Endothelial cell of umbilical vein (primary cell): ENCODE measurements around the gene COL5A1. TPM values are rescaled to one million over a fixed set of nuclear protein-coding genes. Genes with fewer than 3 reads are reported as not detected.

Source experiments
- BruUV-seq: library from RNA; stranded (reverse); fragments of 400-500 nt; replicated peaks from 2 replicates; lab custom pipeline; 2021; lab: Mats Ljungman, UMichigan
- CTCF ChIA-PET: fragments of 300-600, 350-600 bp; sonication (Branson Sonifier 250); formaldehyde crosslinking; loops from one replicate; lab custom pipeline; 2021; ENCODE audit warnings: antibody characterized with exemption, inconsistent platforms; lab: Charles Lee
- POLR2A ChIA-PET: fragments of 300-600, 350-600 bp; sonication (Branson Sonifier 250); formaldehyde crosslinking; loops from one replicate; lab custom pipeline; 2021; ENCODE audit warnings: antibody characterized with exemption, inconsistent platforms; lab: Charles Lee
- DNase-seq: peaks from one replicate; pipeline ENCODE4 v3.0.0-alpha.2; 2011; ENCODE audit warnings: low read depth, low spot score
- FAIRE-seq: peaks from 2 replicates; lab custom pipeline; 2011; peaks lifted over from hg19 to GRCh38; lab: Jason Lieb, UNC
- H2AFZ ChIP-seq: 2 replicates; pipeline ENCODE4 v1.6.0; 2012; ENCODE audit warnings: low read depth, low read length, control low read depth, inconsistent platforms
- H3K27ac ChIP-seq: 2 replicates; pipeline ENCODE4 v1.5.1; 2011; ENCODE audit warnings: low read depth, mild to moderate bottlenecking, control low read depth, low read length, moderate library complexity; ENCODE audit not compliant: insufficient read depth
- H3K27me3 ChIP-seq, 2 experiments: 2 replicates each; pipeline versions ENCODE4 v1.6.0 to v1.6.1; 2011; ENCODE audit warnings: low read length in 2 of 2, mixed read lengths in 1 of 2; ENCODE audit not compliant: control insufficient read depth in 2 of 2, insufficient read depth in 2 of 2
- H3K36me3 ChIP-seq, 2 experiments: 2 replicates in 1 of 2; 3 replicates in 1 of 2; pipeline ENCODE4 v1.5.1; 2011; ENCODE audit warnings: low read length in 2 of 2, mild to moderate bottlenecking in 1 of 2, moderate library complexity in 1 of 2; ENCODE audit not compliant: control insufficient read depth in 2 of 2, insufficient read depth in 2 of 2; ENCODE audit errors: extremely low read depth in 1 of 2
- H3K4me1 ChIP-seq: 3 replicates; pipeline ENCODE4 v1.5.1; 2011; ENCODE audit warnings: mild to moderate bottlenecking, low read length; ENCODE audit not compliant: control insufficient read depth, insufficient read depth; ENCODE audit errors: extremely low read depth
- H3K4me2 ChIP-seq: 2 replicates; pipeline ENCODE4 v1.6.1; 2011; ENCODE audit warnings: low read length, control low read depth, mixed read lengths; ENCODE audit not compliant: insufficient read depth
- H3K4me3 ChIP-seq, 3 experiments: fragments of 200-600 bp in 1 of 3; sonication (generic), shearing (Covaris generic) in 1 of 3; replicated peaks in 1 of 3; 2 replicates each; pipeline ENCODE4 v1.5.1; 2011 to 2016; ENCODE audit warnings: control low read depth in 3 of 3, low read length in 3 of 3, mild to moderate bottlenecking in 2 of 3, inconsistent platforms in 1 of 3, low read depth in 1 of 3, moderate library complexity in 1 of 3; ENCODE audit not compliant: insufficient read depth in 1 of 3
- H3K79me2 ChIP-seq: 2 replicates; pipeline ENCODE4 v1.6.0; 2012; ENCODE audit warnings: low read length, inconsistent platforms; ENCODE audit not compliant: control insufficient read depth, insufficient read depth
- H3K9ac ChIP-seq: replicated peaks from 2 replicates; pipeline ENCODE3; 2011; ENCODE audit warnings: low read length, control low read depth; ENCODE audit not compliant: insufficient read depth; ENCODE audit errors: extremely low read depth
- H3K9me1 ChIP-seq: replicated peaks from 3 replicates; pipeline ENCODE4 v1.6.0; 2011; ENCODE audit warnings: mild to moderate bottlenecking, low read length; ENCODE audit not compliant: control insufficient read depth, insufficient read depth; ENCODE audit errors: extremely low read depth
- H3K9me3 ChIP-seq: replicated peaks from 2 replicates; pipeline ENCODE4 v1.5.1; 2012; ENCODE audit warnings: low read length, inconsistent platforms; ENCODE audit not compliant: control insufficient read depth, insufficient read depth
- H4K20me1 ChIP-seq: replicated peaks from 2 replicates; pipeline ENCODE3; 2011; ENCODE audit warnings: mild to moderate bottlenecking, low read length; ENCODE audit not compliant: control insufficient read depth, insufficient read depth; ENCODE audit errors: extremely low read depth
- EZH2 ChIP-seq: IDR thresholded peaks from 2 replicates; pipeline ENCODE4 v1.6.1; 2012; ENCODE audit warnings: borderline replicate concordance, low read depth, mild to moderate bottlenecking, moderate library complexity, low read length, inconsistent platforms; ENCODE audit not compliant: severe bottlenecking
- FOS ChIP-seq: IDR thresholded peaks from 2 replicates; pipeline ENCODE4 v1.6.1; 2011; ENCODE audit warnings: mild to moderate bottlenecking, low read length, moderate library complexity, borderline replicate concordance; ENCODE audit not compliant: insufficient read depth
- GATA2 ChIP-seq: IDR thresholded peaks from 2 replicates; pipeline ENCODE4 v1.7.0; 2011; ENCODE audit warnings: low read depth, mild to moderate bottlenecking, moderate library complexity, mixed read lengths, low read length; ENCODE audit not compliant: insufficient read length, insufficient read depth
- JUN ChIP-seq: IDR thresholded peaks from 2 replicates; pipeline ENCODE4 v1.6.1; 2011; ENCODE audit warnings: borderline replicate concordance, low read depth; ENCODE audit not compliant: insufficient read length, insufficient read depth
- MAX ChIP-seq: IDR thresholded peaks from 2 replicates; pipeline ENCODE4 v1.6.1; 2011; ENCODE audit not compliant: insufficient read depth, insufficient read length
- MYC ChIP-seq: IDR thresholded peaks from one replicate; pipeline ENCODE4 v1.6.1; 2011; ENCODE audit warnings: mild to moderate bottlenecking, low read depth, low read length
- POLR2A ChIP-seq: IDR thresholded peaks from 2 replicates; pipeline ENCODE4 v1.6.1; 2012; ENCODE audit warnings: low read depth, mild to moderate bottlenecking, control low read depth, low read length
- POLR2AphosphoS5 ChIP-seq: IDR thresholded peaks from 2 replicates; pipeline ENCODE4 v1.6.1; 2012; ENCODE audit warnings: low read depth, mild to moderate bottlenecking, control low read depth, low read length, moderate library complexity; ENCODE audit not compliant: insufficient read depth
- dilution Hi-C: fragments of 300-500 bp; cut with MboI; formaldehyde crosslinking; loops from one replicate; pipeline ENCODE4 v1.15.0; 2019; ENCODE audit warnings: low sequenced_read_pairs; ENCODE audit not compliant: extremely low pct_ligation_motif_present
- intact Hi-C: fragments of 100-400 bp; cut with micrococcal nuclease; formaldehyde crosslinking; loops from one replicate; pipeline ENCODE4 v1.10.0; 2022
- polyA plus RNA-seq, 4 experiments: library from polyadenylated mRNA; depleted of rRNA in 3 of 4; stranded (reverse) in 3 of 4; unstranded in 1 of 4; fragments of >200 nt; gene quantifications; 2 replicates each; pipeline versions ENCODE4 v1.2.1 to v1.2.3, GENCODE V29; 2011 to 2012; ENCODE audit warnings: missing spikeins in 1 of 4
- total RNA-seq: library from RNA; stranded (reverse); gene quantifications from 2 replicates; pipeline ENCODE4 v1.2.3, GENCODE V29; 2021
- TF ChIP-seq, protein P1 (sequence below), 2 donors: IDR thresholded peaks; 1 replicate in 1 of 2; 2 replicates in 1 of 2; pipeline ENCODE4 v1.5.1; 2011; ENCODE audit warnings: low read length in 2 of 2, mild to moderate bottlenecking in 2 of 2, moderate library complexity in 2 of 2, control low read depth in 1 of 2, inconsistent platforms in 1 of 2, low read depth in 1 of 2; ENCODE audit not compliant: insufficient read depth in 1 of 2; ENCODE audit errors: extremely low read depth in 1 of 2

Gene COL5A1
- total and polyA plus RNA-seq, 2 donors (not counting 3 experiments of a cell fraction or from before 2014, with no cell fraction given), result 97.4 to 175 TPM

DNA sequence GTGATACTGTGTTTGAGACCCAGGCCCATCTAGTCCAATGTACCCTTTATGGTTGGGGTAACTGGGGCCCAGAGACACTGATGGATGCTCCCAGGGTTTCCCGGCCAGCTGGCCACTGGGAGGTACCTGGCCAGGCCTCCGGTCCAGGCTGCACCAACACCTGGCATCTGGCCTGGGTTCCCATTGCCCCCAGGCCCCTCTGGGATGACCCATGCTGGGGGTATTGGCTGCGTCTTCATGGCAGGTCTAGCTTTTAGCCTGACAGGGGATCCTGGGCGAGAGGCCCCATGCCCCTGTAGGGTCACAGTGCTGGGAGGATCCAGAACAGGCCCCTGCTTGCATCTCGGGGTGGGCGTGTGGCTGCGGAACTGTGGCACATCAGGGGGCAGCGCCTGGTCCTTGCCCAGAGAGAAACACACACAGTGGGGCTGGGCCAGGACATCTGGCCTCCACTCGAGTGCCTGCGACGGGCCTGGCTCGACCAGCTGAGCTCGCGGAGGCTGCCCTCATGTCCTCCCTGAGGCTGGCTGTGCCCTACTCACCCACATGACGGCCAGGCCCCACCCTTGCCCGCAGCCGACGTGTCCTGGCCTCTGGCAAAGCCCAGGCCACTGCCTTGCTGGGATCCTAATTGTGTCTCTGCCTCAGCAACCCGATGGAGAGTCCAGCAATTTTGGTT, 21.5 kb upstream of the COL5A1 start:
- no peak overlapping the region for H3K27ac ChIP-seq
- H3K9ac ChIP-seq, result no peak overlapping the region
- no peak overlapping the region for H3K4me3 ChIP-seq
- intact Hi-C loops, result no loop called here
- H3K79me2 ChIP-seq, result no peaks in the 10 kb centered on the region
- dilution Hi-C loops, result no loop called here
- H3K4me2 ChIP-seq, result no peak overlapping the region
- POLR2A ChIA-PET, result no interaction called here
- H3K4me1 ChIP-seq, result peaks cover 15% of the 10 kb centered on the region
- no peak overlapping the region for H2AFZ ChIP-seq
- H3K9me1 ChIP-seq, result no peaks in the 10 kb centered on the region
- FAIRE-seq (no peak), DNase-seq (no peak)
- H4K20me1 ChIP-seq, result no peaks in the 10 kb centered on the region
- no peaks in the 10 kb centered on the region for H3K9me3 ChIP-seq
- no peaks in the 10 kb centered on the region for H3K36me3 ChIP-seq
- BruUV-seq, result no TSS peak
- TF ChIP-seq MAX, result no peak
- TF ChIP-seq GATA2, result no peak
- TF ChIP-seq EZH2, result no peak
- no peak for TF ChIP-seq FOS
- TF ChIP-seq MYC, result no peak
- TF ChIP-seq POLR2A, result no peak
- no peak for TF ChIP-seq POLR2AphosphoS5
- no peak for TF ChIP-seq JUN
- TF ChIP-seq, protein P1, sequence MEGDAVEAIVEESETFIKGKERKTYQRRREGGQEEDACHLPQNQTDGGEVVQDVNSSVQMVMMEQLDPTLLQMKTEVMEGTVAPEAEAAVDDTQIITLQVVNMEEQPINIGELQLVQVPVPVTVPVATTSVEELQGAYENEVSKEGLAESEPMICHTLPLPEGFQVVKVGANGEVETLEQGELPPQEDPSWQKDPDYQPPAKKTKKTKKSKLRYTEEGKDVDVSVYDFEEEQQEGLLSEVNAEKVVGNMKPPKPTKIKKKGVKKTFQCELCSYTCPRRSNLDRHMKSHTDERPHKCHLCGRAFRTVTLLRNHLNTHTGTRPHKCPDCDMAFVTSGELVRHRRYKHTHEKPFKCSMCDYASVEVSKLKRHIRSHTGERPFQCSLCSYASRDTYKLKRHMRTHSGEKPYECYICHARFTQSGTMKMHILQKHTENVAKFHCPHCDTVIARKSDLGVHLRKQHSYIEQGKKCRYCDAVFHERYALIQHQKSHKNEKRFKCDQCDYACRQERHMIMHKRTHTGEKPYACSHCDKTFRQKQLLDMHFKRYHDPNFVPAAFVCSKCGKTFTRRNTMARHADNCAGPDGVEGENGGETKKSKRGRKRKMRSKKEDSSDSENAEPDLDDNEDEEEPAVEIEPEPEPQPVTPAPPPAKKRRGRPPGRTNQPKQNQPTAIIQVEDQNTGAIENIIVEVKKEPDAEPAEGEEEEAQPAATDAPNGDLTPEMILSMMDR (IDR thresholded peaks at IDR 0.05; ENCODE audit: extremely low read depth in 1 of 2, insufficient read depth in 1 of 2, low read depth in 1 of 2, low read length in 2 of 2), result no peak
- H3K27me3 ChIP-seq, result peaks cover 1 to 6% of the 10 kb centered on the region in 2 experiments
- CTCF ChIA-PET, result interaction anchor here (0.9 to 1.0 kb wide), 3 partner anchors 8 to 118 kb away, joined by 3 to 4 read pairs (median 3); no protein-coding TSS in a partner anchor
